Measurements from ENCODE around the gene ZGLP1. TPM values are rescaled to one million over a fixed set of nuclear protein-coding genes. Genes with fewer than 3 reads are reported as not detected.

Gene ZGLP1
- total and polyA plus RNA-seq, 10 donors, result 2.7 to 24.1 (median 4.2) TPM

DNA sequence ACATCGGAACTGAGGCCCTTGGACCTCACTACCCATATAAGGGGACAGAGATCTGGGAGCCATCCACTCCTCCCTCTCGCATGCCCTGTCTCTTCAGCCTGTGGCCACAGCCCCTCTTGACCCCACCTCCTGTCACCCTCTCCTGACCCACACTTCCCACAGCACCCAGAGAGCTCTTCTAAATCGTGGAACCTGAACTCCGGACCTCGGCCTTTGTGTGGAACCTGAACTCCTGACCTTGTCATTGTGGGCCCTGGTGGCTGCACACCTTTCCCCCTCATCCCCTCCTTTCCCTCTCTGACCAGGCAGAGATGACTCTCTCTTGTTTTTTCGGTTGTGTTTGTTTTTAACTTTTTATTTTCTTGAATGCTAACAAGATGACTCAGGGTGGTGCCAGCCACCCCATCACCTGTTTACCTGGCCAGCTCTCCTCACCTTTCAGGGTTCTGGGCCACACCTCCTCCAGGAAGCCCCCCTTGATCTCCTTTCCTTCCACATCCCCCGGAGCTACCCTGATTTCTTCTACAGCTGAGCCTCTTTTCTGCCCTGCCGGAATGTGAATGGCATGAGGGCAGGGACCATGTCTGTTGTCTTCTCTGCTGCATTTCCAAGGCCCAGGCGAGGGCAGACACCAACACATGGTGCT is 52.5 kb downstream of the ZGLP1 start:
- 81 to 89% (median 83%) methylated on average over 8 to 9 of the region's 9 CpGs for WGBS, 5 donors
- Histone ChIP-seq H3K4me3 (no peak overlapping the region), H3K27me3 (replicated peaks in 1 of 7) (no peaks in the 10 kb centered on the region), H3K9me3 (no peaks in the 10 kb centered on the region), H3K36me3 (peaks cover 0 to 67% (median 58%) of the 10 kb centered on the region in 6 donors), H3K27ac (no peak overlapping the region), H3K4me1 (peaks cover 6 to 46% (median 22%) of the 10 kb centered on the region in 6 donors)
- intact Hi-C loops (cut with DNase I; ENCODE audit: low total_unique reads), result loop anchor here (10.0 kb wide), 1 partner anchor 142 kb away; the partner anchor contains the start of genes EIF3G and P2RY11
- TF ChIP-seq, protein P1, sequence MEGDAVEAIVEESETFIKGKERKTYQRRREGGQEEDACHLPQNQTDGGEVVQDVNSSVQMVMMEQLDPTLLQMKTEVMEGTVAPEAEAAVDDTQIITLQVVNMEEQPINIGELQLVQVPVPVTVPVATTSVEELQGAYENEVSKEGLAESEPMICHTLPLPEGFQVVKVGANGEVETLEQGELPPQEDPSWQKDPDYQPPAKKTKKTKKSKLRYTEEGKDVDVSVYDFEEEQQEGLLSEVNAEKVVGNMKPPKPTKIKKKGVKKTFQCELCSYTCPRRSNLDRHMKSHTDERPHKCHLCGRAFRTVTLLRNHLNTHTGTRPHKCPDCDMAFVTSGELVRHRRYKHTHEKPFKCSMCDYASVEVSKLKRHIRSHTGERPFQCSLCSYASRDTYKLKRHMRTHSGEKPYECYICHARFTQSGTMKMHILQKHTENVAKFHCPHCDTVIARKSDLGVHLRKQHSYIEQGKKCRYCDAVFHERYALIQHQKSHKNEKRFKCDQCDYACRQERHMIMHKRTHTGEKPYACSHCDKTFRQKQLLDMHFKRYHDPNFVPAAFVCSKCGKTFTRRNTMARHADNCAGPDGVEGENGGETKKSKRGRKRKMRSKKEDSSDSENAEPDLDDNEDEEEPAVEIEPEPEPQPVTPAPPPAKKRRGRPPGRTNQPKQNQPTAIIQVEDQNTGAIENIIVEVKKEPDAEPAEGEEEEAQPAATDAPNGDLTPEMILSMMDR (IDR thresholded peaks at IDR 0.05 in 8 of 11, conservative IDR thresholded peaks at IDR 0.05 in 3 of 11), result no peak
- TF ChIP-seq POLR2AphosphoS5 (IDR thresholded peaks at IDR 0.05) (no peak), POLR2A (IDR thresholded peaks at IDR 0.05) (no peak)
- DNase-seq, result no peak

DNA sequence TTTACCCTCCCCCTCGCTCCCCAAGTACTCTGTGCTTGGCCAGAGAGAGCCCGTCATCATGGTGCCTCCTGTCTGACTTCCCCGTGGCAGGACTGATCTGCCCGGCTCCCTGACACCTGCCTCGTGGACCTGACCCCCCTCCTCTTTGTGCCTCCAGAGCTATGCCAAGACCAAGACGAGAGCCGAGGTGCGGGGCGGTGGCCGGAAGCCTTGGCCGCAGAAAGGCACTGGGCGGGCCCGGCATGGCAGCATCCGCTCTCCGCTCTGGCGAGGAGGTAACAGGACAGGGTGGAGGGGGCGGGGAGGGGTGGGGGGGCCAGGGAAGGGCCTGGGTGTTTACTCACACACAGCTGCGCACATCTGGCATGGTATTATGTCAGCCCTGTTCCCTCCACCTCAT is 53.1 kb downstream of the ZGLP1 start:
- Histone ChIP-seq H3K36me3 (peaks cover 0 to 67% (median 58%) of the 10 kb centered on the region in 6 donors), H3K9me3 (no peaks in the 10 kb centered on the region), H3K27ac (peak overlapping the region in 1 of 8 donors; percentile 24), H3K4me3 (no peak overlapping the region), H3K27me3 (replicated peaks in 1 of 7) (no peaks in the 10 kb centered on the region), H3K4me1 (peaks cover 6 to 46% (median 22%) of the 10 kb centered on the region in 6 donors)
- no peak for DNase-seq
- intact Hi-C loops (cut with DNase I; ENCODE audit: low total_unique reads), result loop anchor here (10.0 kb wide), 1 partner anchor 142 kb away; the partner anchor contains the start of genes EIF3G and P2RY11
- no peak for TF ChIP-seq POLR2AphosphoS5 (IDR thresholded peaks at IDR 0.05)
- TF ChIP-seq, protein P1 (IDR thresholded peaks at IDR 0.05 in 8 of 11, conservative IDR thresholded peaks at IDR 0.05 in 3 of 11), result no peak
- no peak for TF ChIP-seq POLR2A (IDR thresholded peaks at IDR 0.05)
- WGBS, 5 donors, result 89 to 92% (median 90%) methylated on average over 16 to 18 of the region's 18 CpGs

DNA sequence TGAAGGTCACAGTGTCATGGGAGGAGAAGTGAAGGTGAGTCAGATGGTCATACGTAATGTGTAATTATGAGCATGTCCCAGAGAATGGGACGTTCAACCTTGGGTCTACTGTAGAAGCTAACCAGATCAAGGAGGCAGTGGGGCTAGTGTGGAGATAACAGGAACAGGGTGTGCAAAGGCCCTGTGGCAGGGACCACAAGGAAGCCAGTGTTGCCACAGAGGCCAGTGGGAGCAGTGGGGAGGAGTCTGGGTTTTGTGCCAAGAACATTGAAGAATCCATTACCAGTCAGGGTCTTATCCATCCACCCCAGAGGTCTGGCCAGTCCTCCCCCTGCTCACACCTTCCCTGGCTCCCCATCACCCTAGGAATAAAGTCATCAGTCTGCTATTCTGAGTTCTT is 54.3 kb downstream of the ZGLP1 start:
- no peak for DNase-seq
- TF ChIP-seq, protein P1 (IDR thresholded peaks at IDR 0.05 in 8 of 11, conservative IDR thresholded peaks at IDR 0.05 in 3 of 11), result no peak
- TF ChIP-seq POLR2A (IDR thresholded peaks at IDR 0.05) (no peak), POLR2AphosphoS5 (IDR thresholded peaks at IDR 0.05) (no peak)
- Histone ChIP-seq H3K27me3 (replicated peaks in 1 of 7) (no peaks in the 10 kb centered on the region), H3K36me3 (peaks cover 0 to 67% (median 58%) of the 10 kb centered on the region in 6 donors), H3K4me3 (no peak overlapping the region), H3K9me3 (no peaks in the 10 kb centered on the region), H3K27ac (no peak overlapping the region), H3K4me1 (peaks cover 9 to 55% (median 32%) of the 10 kb centered on the region in 6 donors)
- intact Hi-C loops (cut with DNase I; ENCODE audit: low total_unique reads), result loop anchor here (10.0 kb wide), 1 partner anchor 141 kb away; the partner anchor contains the start of genes EIF3G and P2RY11
- 83 to 98% (median 92%) methylated on average over 2 of the region's 2 CpGs for WGBS, 5 donors

Small RNA genes within 50 kb of the gene (small RNA-seq; reads per million reads assigned to genes)
- gene AC011511.1 (0 reads per million in 4 donors), gene AC011511.4 (0 reads per million in 4 donors)

Other genes with a start within 250 kb of the ZGLP1 start
- 10 to 100 TPM; 52.2 to 65.6 (median 57.8) TPM for gene SHFL, start 223.5 kb downstream of the ZGLP1 start, total RNA-seq
- 10 to 100 TPM; 33.0 to 55.8 (median 42.6) TPM for gene SHFL, start 223.5 kb downstream of the ZGLP1 start, polyA plus RNA-seq
- gene ANGPTL6, start 207.1 kb downstream of the ZGLP1 start, total RNA-seq, result 1 to 10 TPM; 1.4 to 4.8 (median 3.4) TPM
- 10 to 100 TPM; 10.6 to 18.4 (median 12.6) TPM for gene ANGPTL6, start 207.1 kb downstream of the ZGLP1 start, polyA plus RNA-seq
- 10 to 100 TPM; 26.8 to 52.1 (median 40.9) TPM for gene PPAN, start 203.5 kb downstream of the ZGLP1 start, total RNA-seq
- 10 to 100 TPM; 46.1 to 90.2 (median 60.3) TPM for gene PPAN, start 203.5 kb downstream of the ZGLP1 start, polyA plus RNA-seq
- 10 to 100 TPM; 10.9 to 24.2 (median 18.2) TPM for gene P2RY11, start 198.1 kb downstream of the ZGLP1 start, total RNA-seq
- gene P2RY11, start 198.1 kb downstream of the ZGLP1 start, polyA plus RNA-seq, result 10 to 100 TPM in 2 of 3 donors, 1 to 10 TPM in 1; 7.9 to 18.2 (median 14.7) TPM
- gene EIF3G, start 189.9 kb downstream of the ZGLP1 start, total RNA-seq, result 100 to 1,000 TPM; 165 to 209 (median 194) TPM
- 100 to 1,000 TPM; 200 to 262 (median 213) TPM for gene EIF3G, start 189.9 kb downstream of the ZGLP1 start, polyA plus RNA-seq
- 100 to 1,000 TPM in 2 of 7 donors, 10 to 100 TPM in 5; 66.9 to 131 (median 77.2) TPM for gene DNMT1, start 114.9 kb downstream of the ZGLP1 start, total RNA-seq
- 10 to 100 TPM; 40.6 to 43.3 (median 41.1) TPM for gene DNMT1, start 114.9 kb downstream of the ZGLP1 start, polyA plus RNA-seq
- 1 to 10 TPM; 1.6 to 6.1 (median 3.6) TPM for gene S1PR2, start 78.5 kb downstream of the ZGLP1 start, total RNA-seq
- gene S1PR2, start 78.5 kb downstream of the ZGLP1 start, polyA plus RNA-seq, result 1 to 10 TPM; 1.4 to 3.0 (median 1.8) TPM
- 10 to 100 TPM; 32.7 to 52.3 (median 37.2) TPM for gene MRPL4, start 57.6 kb downstream of the ZGLP1 start, total RNA-seq
- 10 to 100 TPM; 31.5 to 60.5 (median 46.0) TPM for gene MRPL4, start 57.6 kb downstream of the ZGLP1 start, polyA plus RNA-seq
- gene ICAM1, start 38.7 kb downstream of the ZGLP1 start, total RNA-seq, result 100 to 1,000 TPM in 5 of 7 donors, 10 to 100 TPM in 2; 84.4 to 163 (median 116) TPM
- gene ICAM1, start 38.7 kb downstream of the ZGLP1 start, polyA plus RNA-seq, result 10 to 100 TPM; 12.8 to 22.2 (median 15.1) TPM
- gene ICAM4, start 22.9 kb downstream of the ZGLP1 start, total RNA-seq, result 1 to 10 TPM; 1.2 to 3.7 (median 1.6) TPM
- under 1 TPM; 0.48 to 0.57 (median 0.49) TPM for gene ICAM4, start 22.9 kb downstream of the ZGLP1 start, polyA plus RNA-seq
- 1 to 10 TPM in 4 of 7 donors, under 1 TPM in 3; 0.33 to 1.4 (median 1.0) TPM for gene ICAM5, start 19.9 kb downstream of the ZGLP1 start, total RNA-seq
- under 1 TPM; 0.07 to 0.29 (median 0.21) TPM for gene ICAM5, start 19.9 kb downstream of the ZGLP1 start, polyA plus RNA-seq
- 10 to 100 TPM in 6 of 7 donors, 1 to 10 TPM in 1; 9.1 to 28.1 (median 11.2) TPM for gene FDX2, start 6.2 kb upstream of the ZGLP1 start, total RNA-seq
- gene FDX2, start 6.2 kb upstream of the ZGLP1 start, polyA plus RNA-seq, result 10 to 100 TPM; 16.1 to 27.9 (median 19.8) TPM
- 10 to 100 TPM; 33.1 to 45.1 (median 40.3) TPM for gene RAVER1, start 23.7 kb upstream of the ZGLP1 start, total RNA-seq
- gene RAVER1, start 23.7 kb upstream of the ZGLP1 start, polyA plus RNA-seq, result 10 to 100 TPM in 1 of 3 donors, 1 to 10 TPM in 2; 4.8 to 18.8 (median 5.8) TPM
- gene ICAM3, start 29.8 kb upstream of the ZGLP1 start, total RNA-seq, result 100 to 1,000 TPM in 5 of 7 donors, 10 to 100 TPM in 2; 69.3 to 180 (median 107) TPM
- gene ICAM3, start 29.8 kb upstream of the ZGLP1 start, polyA plus RNA-seq, result 100 to 1,000 TPM; 111 to 119 (median 112) TPM
- 100 to 1,000 TPM; 208 to 299 (median 246) TPM for gene TYK2, start 70.8 kb upstream of the ZGLP1 start, total RNA-seq
- 100 to 1,000 TPM; 159 to 422 (median 257) TPM for gene TYK2, start 70.8 kb upstream of the ZGLP1 start, polyA plus RNA-seq
- gene CDC37, start 93.7 kb upstream of the ZGLP1 start, total RNA-seq, result 100 to 1,000 TPM; 131 to 186 (median 150) TPM
- gene CDC37, start 93.7 kb upstream of the ZGLP1 start, polyA plus RNA-seq, result 100 to 1,000 TPM; 142 to 387 (median 251) TPM
- 10 to 100 TPM; 12.0 to 17.3 (median 13.3) TPM for gene PDE4A, start 110.7 kb upstream of the ZGLP1 start, total RNA-seq
- 1 to 10 TPM; 2.1 to 4.4 (median 3.2) TPM for gene PDE4A, start 110.7 kb upstream of the ZGLP1 start, polyA plus RNA-seq
- 10 to 100 TPM; 41.2 to 59.5 (median 46.3) TPM for gene KEAP1, start 193.5 kb upstream of the ZGLP1 start, total RNA-seq
- 10 to 100 TPM; 33.3 to 46.9 (median 34.2) TPM for gene KEAP1, start 193.5 kb upstream of the ZGLP1 start, polyA plus RNA-seq
- 10 to 100 TPM in 3 of 7 donors, 1 to 10 TPM in 4; 4.0 to 21.2 (median 9.2) TPM for gene S1PR5, start 207.6 kb upstream of the ZGLP1 start, total RNA-seq
- 1 to 10 TPM in 2 of 3 donors, under 1 TPM in 1; 0.52 to 2.1 (median 1.2) TPM for gene S1PR5, start 207.6 kb upstream of the ZGLP1 start, polyA plus RNA-seq
- 10 to 100 TPM; 18.2 to 40.5 (median 31.5) TPM for gene ATG4D, start 234.1 kb upstream of the ZGLP1 start, total RNA-seq
- 10 to 100 TPM; 18.7 to 36.0 (median 33.8) TPM for gene ATG4D, start 234.1 kb upstream of the ZGLP1 start, polyA plus RNA-seq